ENCODE data around the gene TARS2. TPM values are rescaled to one million over a fixed set of nuclear protein-coding genes. Genes with fewer than 3 reads are reported as not detected.

TARS2 gene
- total RNA-seq, 2 experiments from 2014 or later: 42.0 to 55.3 TPM

DNA sequence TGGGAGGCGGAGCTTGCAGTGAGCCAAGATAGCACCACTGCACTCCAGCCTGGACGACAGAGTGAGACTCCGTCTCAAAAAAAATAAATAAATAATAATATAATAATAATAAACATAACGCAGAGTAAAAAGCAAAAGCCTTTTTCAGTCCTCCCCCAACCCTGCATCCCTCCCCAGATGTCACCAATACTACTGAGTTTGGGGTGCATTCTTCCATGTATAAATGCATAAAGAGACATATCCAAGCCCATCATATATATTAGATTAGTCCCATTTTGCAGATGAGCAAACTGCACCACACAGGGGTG lies 61.1 kb downstream of the TARS2 start:
- H3K27ac ChIP-seq (ENCODE audit: low read depth, low read length, poor library complexity, severe bottlenecking): no peak overlapping the region
- CTCF ChIA-PET (ENCODE audit: unreplicated experiment): no interaction called here

GRCh38 chr1:150548632-150549495 lies 61.6 kb downstream of the TARS2 start, which contains the start of gene ADAMTSL4:
Gene ADAMTSL4, plus strand, starts transcription at chr1:150549408. Its CDS starts 2,881 bp downstream, at chr1:150552289.
- Histone ChIP-seq H3K4me2 (ENCODE audit: low read length) (peak within 1 kb of the TSS; percentile 95), H3K36me3 (ENCODE audit: insufficient read depth, low read length) (no peaks in the 10 kb centered on the region), H4K20me1 (ENCODE audit: insufficient read depth, low read length) (no peaks in the 10 kb centered on the region), H3K4me3 (ENCODE audit: low read depth, low read length, poor library complexity, severe bottlenecking) (peak within 1 kb of the TSS; percentile 65), H3K27ac (ENCODE audit: low read depth, low read length, poor library complexity, severe bottlenecking) (no peak within 1 kb of the TSS), H3K79me2 (ENCODE audit: insufficient read depth, low read depth, low read length) (no peaks in the 10 kb centered on the region), H3K9me2 (ENCODE audit: insufficient read depth, low read length) (no peaks in the 10 kb centered on the region), H2AFZ (ENCODE audit: low read length) (peak within 1 kb of the TSS; percentile 69), H3K9me3 (ENCODE audit: low read length) (no peaks in the 10 kb centered on the region), H3K4me1 (ENCODE audit: insufficient read depth, low read length, poor library complexity, severe bottlenecking) (peaks cover 9% of the 10 kb centered on the region)
- ChIA-PET POLR2A (interaction anchor here (0.5 to 1.2 kb wide), 2 partner anchors 10 to 12 kb away, joined by 3 read pairs; no protein-coding TSS in a partner anchor), CTCF (ENCODE audit: unreplicated experiment) (no interaction called here)
- TF ChIP-seq EZH2phosphoT487 (IDR thresholded peaks at IDR 0.05; ENCODE audit: borderline replicate concordance, low read depth, low read length): no peak
- TF ChIP-seq CTCF (conservative IDR thresholded peaks at IDR 0.05; ENCODE audit: low read length): 0 out of 2 replicates have a peak, but pooled peaks have one; percentile 38
- peak; percentile 38 for DNase-seq (ENCODE audit: low spot score)
- intact Hi-C loops (cut with micrococcal nuclease; ENCODE audit: unreplicated experiment): no loop called here
- no TSS peak for BruUV-seq (replicated peaks)

More for the DNA sequence above, 61.1 kb downstream of the TARS2 start:
- Histone ChIP-seq H3K4me3 (ENCODE audit: low read depth, low read length, poor library complexity, severe bottlenecking) (peak overlapping the region; percentile 65), H3K4me1 (ENCODE audit: insufficient read depth, low read length, poor library complexity, severe bottlenecking) (peaks cover 9% of the 10 kb centered on the region), H3K79me2 (ENCODE audit: insufficient read depth, low read depth, low read length) (no peaks in the 10 kb centered on the region), H3K9me3 (ENCODE audit: low read length) (no peaks in the 10 kb centered on the region), H3K36me3 (ENCODE audit: insufficient read depth, low read length) (no peaks in the 10 kb centered on the region), H4K20me1 (ENCODE audit: insufficient read depth, low read length) (no peaks in the 10 kb centered on the region), H3K9me2 (ENCODE audit: insufficient read depth, low read length) (no peaks in the 10 kb centered on the region), H2AFZ (ENCODE audit: low read length) (peak overlapping the region; percentile 69; the same call in 1 of the 2 replicates), H3K4me2 (ENCODE audit: low read length) (peak overlapping the region; percentile 95)
- POLR2A ChIA-PET: interaction anchor here (0.5 kb wide), 1 partner anchor 9 kb away, joined by 3 read pairs; no protein-coding TSS in a partner anchor
- intact Hi-C loops (cut with micrococcal nuclease; ENCODE audit: unreplicated experiment): no loop called here
- TF ChIP-seq CTCF (conservative IDR thresholded peaks at IDR 0.05; ENCODE audit: low read length) (no peak), EZH2phosphoT487 (IDR thresholded peaks at IDR 0.05; ENCODE audit: borderline replicate concordance, low read depth, low read length) (no peak)
- DNase-seq (ENCODE audit: low spot score): no peak
- BruUV-seq (replicated peaks): no TSS peak
